Erythroblast (primary cell): ENCODE results near the gene SNCB.

Source experiments
- DNase-seq, 2 experiments: peaks; one replicate each; lab custom pipeline; 2025; lab: John Stamatoyannopoulos, UW
- GATA1 ChIP-seq: IDR thresholded peaks from 2 replicates; pipeline ENCODE4 v1.6.1; 2011; ENCODE audit warnings: low read depth, mild to moderate bottlenecking, control low read depth, low read length, moderate library complexity
- POLR2A ChIP-seq: IDR thresholded peaks from 2 replicates; pipeline ENCODE4 v1.6.1; 2011; ENCODE audit warnings: mild to moderate bottlenecking, low read length

SNCB gene

GRCh38 chr5:176656467-176656990 is 26.2 kb upstream of the SNCB start:
- TF ChIP-seq POLR2A (no peak), GATA1 (no peak)
- DNase-seq = no peak

- no peak for TF ChIP-seq GATA1
- TF ChIP-seq POLR2A = no peak
- DNase-seq = no peak
These were observed 24.5 kb upstream of the SNCB start for GRCh38 chr5:176654856-176655255.

- TF ChIP-seq GATA1 (no peak), POLR2A (no peak)
- no peak for DNase-seq
These were observed 23.4 kb upstream of the SNCB start for GRCh38 chr5:176653401-176654385.

- DNase-seq = peak in 1 of 2 experiments; percentile 15
- TF ChIP-seq GATA1 = no peak
- TF ChIP-seq POLR2A = no peak
These were observed 21.8 kb upstream of the SNCB start for GRCh38 chr5:176652136-176652535.

- TF ChIP-seq POLR2A = no peak
- no peak for TF ChIP-seq GATA1
- no peak for DNase-seq
These were observed 21.2 kb upstream of the SNCB start for GRCh38 chr5:176651472-176651980.

GRCh38 chr5:176650354-176650884 is 20.1 kb upstream of the SNCB start:
- no peak for TF ChIP-seq POLR2A
- no peak for TF ChIP-seq GATA1
- peak; percentile 43 to 65 for DNase-seq

GRCh38 chr5:176648474-176649194 is 18.3 kb upstream of the SNCB start:
- TF ChIP-seq GATA1 (no peak), POLR2A (peak; percentile 80)
- peak; percentile 87 to 97 for DNase-seq

- peak; percentile 69 to 72 for DNase-seq
- no peak for TF ChIP-seq GATA1
- TF ChIP-seq POLR2A = no peak
These were observed 17.6 kb upstream of the SNCB start for GRCh38 chr5:176647843-176648473.

GRCh38 chr5:176647030-176647842 is 16.9 kb upstream of the SNCB start, which contains the start of gene TSPAN17:
Gene TSPAN17, plus strand, starts transcription at chr5:176647484. Its CDS starts 132 bp downstream, at chr5:176647616.
- DNase-seq = peak; percentile 99 to 100
- TF ChIP-seq POLR2A = peak; percentile 78
- TF ChIP-seq GATA1 = no peak

- DNase-seq = no peak
- no peak for TF ChIP-seq POLR2A
- no peak for TF ChIP-seq GATA1
These were observed 16.3 kb upstream of the SNCB start for GRCh38 chr5:176646707-176647029.

GRCh38 chr5:176646049-176646706 is 15.8 kb upstream of the SNCB start:
- DNase-seq = peak; percentile 14 to 28
- no peak for TF ChIP-seq POLR2A
- TF ChIP-seq GATA1 = no peak
